Measurements from ENCODE around the gene ATP5F1E.

The ATP5F1E gene

GRCh38 chr20:59002388-59002787 is 29.7 kb downstream of the ATP5F1E start:
- no peak overlapping the region for H3K4me3 ChIP-seq (ENCODE audit: low read depth, low read length)
- TF ChIP-seq CTCF (conservative IDR thresholded peaks at IDR 0.05; ENCODE audit: low read depth, low read length) = no peak
- no peak for DNase-seq (ENCODE audit: low read depth)

- H3K4me3 ChIP-seq (ENCODE audit: low read depth, low read length) = no peak overlapping the region
- no peak for DNase-seq (ENCODE audit: low read depth)
- TF ChIP-seq CTCF (conservative IDR thresholded peaks at IDR 0.05; ENCODE audit: low read depth, low read length) = no peak
Observed at GRCh38 chr20:59001449-59002171, 30.5 kb downstream of the ATP5F1E start.

GRCh38 chr20:59001068-59001448 is 31.1 kb downstream of the ATP5F1E start:
- no peak overlapping the region for H3K4me3 ChIP-seq (ENCODE audit: low read depth, low read length)
- no peak for DNase-seq (ENCODE audit: low read depth)
- TF ChIP-seq CTCF (conservative IDR thresholded peaks at IDR 0.05; ENCODE audit: low read depth, low read length) = no peak

- no peak overlapping the region for H3K4me3 ChIP-seq (ENCODE audit: low read depth, low read length)
- DNase-seq (ENCODE audit: low read depth) = no peak
- TF ChIP-seq CTCF (conservative IDR thresholded peaks at IDR 0.05; ENCODE audit: low read depth, low read length) = no peak
Observed at GRCh38 chr20:59000326-59000725, 31.8 kb downstream of the ATP5F1E start.

GRCh38 chr20:58998656-58999055 is 33.5 kb downstream of the ATP5F1E start:
- no peak for TF ChIP-seq CTCF (conservative IDR thresholded peaks at IDR 0.05; ENCODE audit: low read depth, low read length)
- no peak overlapping the region for H3K4me3 ChIP-seq (ENCODE audit: low read depth, low read length)
- DNase-seq (ENCODE audit: low read depth) = no peak

- no peak for TF ChIP-seq CTCF (conservative IDR thresholded peaks at IDR 0.05; ENCODE audit: low read depth, low read length)
- no peak overlapping the region for H3K4me3 ChIP-seq (ENCODE audit: low read depth, low read length)
- no peak for DNase-seq (ENCODE audit: low read depth)
Observed at GRCh38 chr20:58997141-58997770, 34.9 kb downstream of the ATP5F1E start.

GRCh38 chr20:58996226-58996611 is 35.9 kb downstream of the ATP5F1E start:
- TF ChIP-seq CTCF (conservative IDR thresholded peaks at IDR 0.05; ENCODE audit: low read depth, low read length) = no peak
- H3K4me3 ChIP-seq (ENCODE audit: low read depth, low read length) = no peak overlapping the region
- no peak for DNase-seq (ENCODE audit: low read depth)
